GM23248 (cell line): ENCODE measurements around the gene NOS1AP.

Source experiments
- EZH2 ChIP-seq: fragments of 200-600 bp; sonication (generic); IDR thresholded peaks from 2 replicates; pipeline ENCODE4 v1.6.1; 2018; ENCODE audit warnings: antibody characterized with exemption, mild to moderate bottlenecking; ENCODE audit not compliant: insufficient read depth, poor library complexity, severe bottlenecking
- EZH2phosphoT487 ChIP-seq: fragments of 200-600 bp; sonication (generic); IDR thresholded peaks from 2 replicates; pipeline ENCODE4 v1.6.1; 2018; ENCODE audit warnings: antibody characterized with exemption, moderate library complexity, mild to moderate bottlenecking, low read depth; ENCODE audit not compliant: insufficient read depth

DNA sequence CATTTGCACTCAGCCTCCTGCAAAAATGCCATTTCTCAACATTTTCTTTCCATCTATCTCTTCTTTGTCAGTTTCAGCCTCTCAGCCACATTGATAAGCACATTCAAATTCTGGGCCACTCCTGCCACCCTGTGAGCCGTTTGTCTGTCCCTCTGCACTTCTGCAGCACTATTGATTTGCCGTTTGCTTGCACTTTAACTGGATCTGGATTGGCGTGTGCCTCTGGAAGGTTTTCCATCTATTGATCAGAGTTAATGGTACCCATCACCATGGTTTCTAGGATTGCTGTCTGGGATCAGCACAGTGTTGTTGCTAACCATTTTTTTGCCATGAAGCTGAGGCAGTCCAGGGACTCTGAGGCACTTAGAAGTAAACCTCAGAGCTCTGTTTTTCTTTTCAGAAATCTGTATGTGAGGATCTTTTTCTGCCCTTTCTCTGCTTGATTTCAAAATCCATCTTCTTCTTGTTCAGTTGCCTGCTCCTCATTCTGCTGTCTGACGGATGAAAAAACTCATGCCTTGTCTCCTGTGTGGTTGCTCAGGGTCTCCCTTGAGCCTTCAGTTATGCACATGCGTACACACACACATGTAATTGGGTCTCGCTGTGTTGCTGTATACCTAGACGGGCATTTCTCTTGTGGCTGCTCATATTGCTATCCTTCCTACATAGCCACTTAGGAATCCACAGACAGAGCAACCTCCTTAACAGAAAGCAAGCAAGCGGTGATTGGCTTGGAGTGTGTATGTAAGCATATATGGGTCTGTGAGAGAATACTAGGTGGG lies 67.9 kb downstream of the NOS1AP start:
- TF ChIP-seq EZH2 (no peak), EZH2phosphoT487 (no peak)
